ENCODE measurements around the gene LECT2. TPM values are rescaled to one million over a fixed set of nuclear protein-coding genes. Genes with fewer than 3 reads are reported as not detected.

LECT2 gene
- total RNA-seq, 1 donor from 2014 or later = not detected

DNA sequence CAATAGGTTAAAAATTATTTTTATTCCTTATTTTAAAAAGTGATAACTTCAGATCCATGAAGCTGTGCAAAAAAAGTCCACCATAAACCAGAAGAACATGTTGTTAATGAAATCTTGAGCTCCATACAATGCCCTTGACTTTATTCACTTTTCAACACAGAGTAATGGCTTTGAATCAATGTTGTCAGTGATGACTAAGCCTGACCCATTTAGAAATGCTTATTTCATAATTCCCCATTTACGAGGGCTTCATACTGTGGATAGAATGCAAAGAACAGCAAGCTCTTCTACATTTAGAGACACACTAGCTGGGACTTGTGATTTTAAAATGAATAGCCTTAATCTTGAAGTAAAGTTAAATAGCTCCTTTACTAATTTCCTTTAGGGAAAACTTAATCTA lies 33.4 kb downstream of the LECT2 start:
- TF ChIP-seq EZH2phosphoT487 (IDR thresholded peaks at IDR 0.05) (no peak), EZH2 (IDR thresholded peaks at IDR 0.05) (no peak)
- TF ChIP-seq, protein P1, sequence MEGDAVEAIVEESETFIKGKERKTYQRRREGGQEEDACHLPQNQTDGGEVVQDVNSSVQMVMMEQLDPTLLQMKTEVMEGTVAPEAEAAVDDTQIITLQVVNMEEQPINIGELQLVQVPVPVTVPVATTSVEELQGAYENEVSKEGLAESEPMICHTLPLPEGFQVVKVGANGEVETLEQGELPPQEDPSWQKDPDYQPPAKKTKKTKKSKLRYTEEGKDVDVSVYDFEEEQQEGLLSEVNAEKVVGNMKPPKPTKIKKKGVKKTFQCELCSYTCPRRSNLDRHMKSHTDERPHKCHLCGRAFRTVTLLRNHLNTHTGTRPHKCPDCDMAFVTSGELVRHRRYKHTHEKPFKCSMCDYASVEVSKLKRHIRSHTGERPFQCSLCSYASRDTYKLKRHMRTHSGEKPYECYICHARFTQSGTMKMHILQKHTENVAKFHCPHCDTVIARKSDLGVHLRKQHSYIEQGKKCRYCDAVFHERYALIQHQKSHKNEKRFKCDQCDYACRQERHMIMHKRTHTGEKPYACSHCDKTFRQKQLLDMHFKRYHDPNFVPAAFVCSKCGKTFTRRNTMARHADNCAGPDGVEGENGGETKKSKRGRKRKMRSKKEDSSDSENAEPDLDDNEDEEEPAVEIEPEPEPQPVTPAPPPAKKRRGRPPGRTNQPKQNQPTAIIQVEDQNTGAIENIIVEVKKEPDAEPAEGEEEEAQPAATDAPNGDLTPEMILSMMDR (IDR thresholded peaks at IDR 0.05) = no peak
- no peaks in the 10 kb centered on the region for H3K9me3 ChIP-seq (ENCODE audit: low read depth)
- H3K4me3 Mint-ChIP-seq = no peak overlapping the region
- no peaks in the 10 kb centered on the region for H3K9me3 Mint-ChIP-seq
- H4K20me1 ChIP-seq (ENCODE audit: low read depth) = no peaks in the 10 kb centered on the region
- no peak overlapping the region for H2AFZ ChIP-seq (replicated peaks)
- H3K4me2 ChIP-seq = no peak overlapping the region
- no peak overlapping the region for H3K27ac Mint-ChIP-seq
- DNase-seq (ENCODE audit: low spot score) = no peak
- no peaks in the 10 kb centered on the region for H3K79me2 ChIP-seq (ENCODE audit: low read depth)
- H3K27me3 ChIP-seq = peaks cover 100% of the 10 kb centered on the region
- H3K36me3 ChIP-seq = no peaks in the 10 kb centered on the region
- no peak overlapping the region for H3K4me3 ChIP-seq
- H3F3A ChIP-seq (ENCODE audit: low read depth) = no peaks in the 10 kb centered on the region
- no peaks in the 10 kb centered on the region for H3K36me3 Mint-ChIP-seq
- no peaks in the 10 kb centered on the region for H3K4me1 ChIP-seq
- H3K27me3 Mint-ChIP-seq (ENCODE audit: insufficient read depth, low read depth) = peaks cover 7% of the 10 kb centered on the region
- no peak overlapping the region for H3K9ac ChIP-seq
- no peaks in the 10 kb centered on the region for H3K4me1 Mint-ChIP-seq
- H3K27ac ChIP-seq = no peak overlapping the region

DNA sequence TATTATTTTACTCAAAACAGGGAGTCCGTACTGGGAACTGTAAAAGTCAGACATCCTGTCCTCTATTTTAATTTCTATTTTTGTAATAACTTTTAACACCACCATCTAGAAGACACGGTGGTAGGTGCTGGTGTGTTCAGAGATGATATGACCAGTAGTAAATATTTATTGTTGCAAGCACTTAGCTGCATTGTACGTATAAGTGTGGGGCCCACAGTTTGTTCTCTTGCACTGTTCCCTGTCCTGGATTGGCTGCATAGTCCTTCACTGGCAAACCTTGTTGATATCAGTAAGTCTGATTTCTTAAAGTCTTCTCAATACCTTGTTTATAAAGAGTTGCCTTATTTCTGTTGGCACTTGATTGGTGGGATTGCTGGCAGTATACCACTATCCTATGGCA lies 34.6 kb downstream of the LECT2 start:
- Histone ChIP-seq H3K4me2 (no peak overlapping the region), H3F3A (ENCODE audit: low read depth) (no peaks in the 10 kb centered on the region), H3K9me3 (ENCODE audit: low read depth) (no peaks in the 10 kb centered on the region), H4K20me1 (ENCODE audit: low read depth) (no peaks in the 10 kb centered on the region), H3K4me3 (no peak overlapping the region), H3K9ac (no peak overlapping the region), H3K36me3 (no peaks in the 10 kb centered on the region), H3K27me3 (peaks cover 100% of the 10 kb centered on the region), H3K79me2 (ENCODE audit: low read depth) (no peaks in the 10 kb centered on the region), H3K27ac (no peak overlapping the region), H3K4me1 (no peaks in the 10 kb centered on the region), H2AFZ (replicated peaks) (no peak overlapping the region)
- no peaks in the 10 kb centered on the region for H3K4me1 Mint-ChIP-seq
- no peaks in the 10 kb centered on the region for H3K9me3 Mint-ChIP-seq
- no peak overlapping the region for H3K27ac Mint-ChIP-seq
- no peak overlapping the region for H3K4me3 Mint-ChIP-seq
- H3K27me3 Mint-ChIP-seq (ENCODE audit: insufficient read depth, low read depth) = peaks cover 9% of the 10 kb centered on the region
- TF ChIP-seq EZH2phosphoT487 (IDR thresholded peaks at IDR 0.05) (no peak), EZH2 (IDR thresholded peaks at IDR 0.05) (no peak)
- TF ChIP-seq, protein P1 (IDR thresholded peaks at IDR 0.05) = no peak
- DNase-seq (ENCODE audit: low spot score) = no peak
- H3K36me3 Mint-ChIP-seq = no peaks in the 10 kb centered on the region

DNA sequence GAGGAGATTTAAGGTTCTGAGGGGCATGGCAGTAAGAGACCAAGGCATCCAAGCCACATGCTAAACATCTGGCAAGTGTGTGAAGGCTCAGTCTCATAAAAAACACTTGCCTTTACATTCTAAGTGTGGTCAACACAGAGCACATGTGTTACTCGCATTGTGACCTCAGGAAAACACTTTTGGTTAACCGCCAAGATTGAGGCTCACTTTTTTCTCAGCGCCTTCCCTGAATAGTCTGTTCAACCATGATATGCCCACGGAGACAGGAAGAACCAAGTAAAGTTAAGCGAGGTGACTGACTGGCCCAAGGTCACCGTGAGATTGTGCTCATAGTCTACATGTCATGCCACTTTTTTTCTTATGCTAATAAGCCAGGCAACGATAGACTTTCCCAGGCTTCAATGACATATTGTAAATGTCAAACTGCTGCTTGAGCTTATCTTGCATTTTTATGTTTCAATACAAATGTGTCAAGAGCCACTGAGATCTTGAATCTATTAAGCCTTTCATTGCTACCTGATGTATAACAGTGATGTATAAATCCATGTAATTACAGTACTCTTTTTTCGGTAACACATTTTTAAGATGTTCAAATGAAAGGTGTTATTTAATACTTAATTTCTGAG lies 38.0 kb downstream of the LECT2 start:
- TF ChIP-seq, protein P1 (IDR thresholded peaks at IDR 0.05) = no peak
- TF ChIP-seq EZH2 (IDR thresholded peaks at IDR 0.05) (no peak), EZH2phosphoT487 (IDR thresholded peaks at IDR 0.05) (no peak)
- Mint-ChIP-seq H3K4me3 (no peak overlapping the region), H3K27ac (no peak overlapping the region), H3K9me3 (no peaks in the 10 kb centered on the region), H3K4me1 (no peaks in the 10 kb centered on the region), H3K36me3 (no peaks in the 10 kb centered on the region), H3K27me3 (ENCODE audit: insufficient read depth, low read depth) (peaks cover 2% of the 10 kb centered on the region)
- no peaks in the 10 kb centered on the region for H3K36me3 ChIP-seq
- H3K9ac ChIP-seq = no peak overlapping the region
- H3K4me3 ChIP-seq = no peak overlapping the region
- no peak overlapping the region for H3K27ac ChIP-seq
- H3K79me2 ChIP-seq (ENCODE audit: low read depth) = no peaks in the 10 kb centered on the region
- no peaks in the 10 kb centered on the region for H3K9me3 ChIP-seq (ENCODE audit: low read depth)
- DNase-seq (ENCODE audit: low spot score) = no peak
- peaks cover 100% of the 10 kb centered on the region for H3K27me3 ChIP-seq
- no peaks in the 10 kb centered on the region for H3K4me1 ChIP-seq
- H3F3A ChIP-seq (ENCODE audit: low read depth) = no peaks in the 10 kb centered on the region
- H4K20me1 ChIP-seq (ENCODE audit: low read depth) = no peaks in the 10 kb centered on the region
- H3K4me2 ChIP-seq = no peak overlapping the region
- no peak overlapping the region for H2AFZ ChIP-seq (replicated peaks)

Measured in neural progenitor cell (in vitro differentiated cells).